Mesendoderm (in vitro differentiated cells): ENCODE data around the gene PITPNC1.

Experiments used
- DNase-seq: peaks from one replicate; pipeline ENCODE4 v3.0.0; 2013
- H2AK5ac ChIP-seq: 2 replicates; pipeline ENCODE4 v1.6.1; 2013; ENCODE audit warnings: low read length, inconsistent platforms
- H2BK120ac ChIP-seq: 2 replicates; pipeline ENCODE4 v1.6.1; 2013; ENCODE audit warnings: low read depth, mild to moderate bottlenecking, low read length, moderate library complexity, mixed read lengths
- H2BK15ac ChIP-seq: replicated peaks from 2 replicates; pipeline ENCODE4 v1.6.1; 2013; ENCODE audit warnings: low read depth, mild to moderate bottlenecking, moderate library complexity
- H2BK5ac ChIP-seq: 2 replicates; pipeline ENCODE4 v1.6.1; 2013; ENCODE audit warnings: low read length, inconsistent platforms
- H3K18ac ChIP-seq: 2 replicates; pipeline ENCODE4 v1.6.1; 2013; ENCODE audit warnings: mild to moderate bottlenecking, low read length, mixed read lengths
- H3K23ac ChIP-seq: one replicate; pipeline ENCODE4 v1.6.1; 2013; ENCODE audit warnings: low read length
- H3K27ac ChIP-seq: 2 replicates; pipeline ENCODE4 v1.5.1; 2013; ENCODE audit warnings: low read depth, mild to moderate bottlenecking, inconsistent platforms, low read length, moderate library complexity
- H3K27me3 ChIP-seq: 2 replicates; pipeline ENCODE4 v1.6.1; 2013; ENCODE audit warnings: low read length, control low read depth, mild to moderate bottlenecking, inconsistent platforms; ENCODE audit not compliant: insufficient read depth, poor library complexity
- H3K36me3 ChIP-seq: 2 replicates; pipeline ENCODE4 v1.6.1; 2013; ENCODE audit warnings: low read length, inconsistent platforms; ENCODE audit not compliant: control insufficient read depth, insufficient read depth
- H3K4ac ChIP-seq: one replicate; pipeline ENCODE4 v1.6.1; 2013; ENCODE audit warnings: low read depth, mild to moderate bottlenecking, low read length, moderate library complexity
- H3K4me1 ChIP-seq: 2 replicates; pipeline ENCODE4 v1.6.1; 2013; ENCODE audit warnings: low read depth, low read length, inconsistent platforms; ENCODE audit not compliant: control insufficient read depth
- H3K4me2 ChIP-seq: 2 replicates; pipeline ENCODE4 v1.6.1; 2013; ENCODE audit warnings: low read length
- H3K4me3 ChIP-seq: 2 replicates; pipeline ENCODE4 v1.5.1; 2013; ENCODE audit warnings: mild to moderate bottlenecking, low read length
- H3K56ac ChIP-seq: one replicate; pipeline ENCODE4 v1.6.1; 2013; ENCODE audit warnings: low read length
- H3K79me1 ChIP-seq: 2 replicates; pipeline ENCODE4 v1.6.1; 2013; ENCODE audit warnings: low read length, inconsistent platforms
- H3K79me2 ChIP-seq: 2 replicates; pipeline ENCODE4 v1.6.1; 2013; ENCODE audit warnings: mild to moderate bottlenecking, low read length; ENCODE audit not compliant: control insufficient read depth, insufficient read depth
- H3K9ac ChIP-seq: 2 replicates; pipeline ENCODE4 v1.6.1; 2013; ENCODE audit warnings: low read length, inconsistent platforms
- H4K5ac ChIP-seq: one replicate; pipeline ENCODE4 v1.6.1; 2013; ENCODE audit warnings: low read length
- H4K8ac ChIP-seq: one replicate; pipeline ENCODE4 v1.6.1; 2013; ENCODE audit warnings: low read depth, mild to moderate bottlenecking, control low read depth, low read length, moderate library complexity
- WGBS: extraction: QIAGEN DNeasy Blood & Tissue Kit; methylation state at CpG from one replicate; pipeline ENCODE4 v1.1.7; 2013; ENCODE audit warnings: low lambda C conversion rate, missing lambda C conversion rate; ENCODE audit not compliant: insufficient coverage; ENCODE audit errors: extremely low coverage; 5-methylcytosine and 5-hydroxymethylcytosine counted together

Gene PITPNC1

GRCh38 chr17:67506966-67507365, 129.9 kb downstream of the PITPNC1 start:
- Histone ChIP-seq H3K4ac (no peak overlapping the region), H3K79me1 (peaks cover 3% of the 10 kb centered on the region), H3K79me2 (peaks cover 3% of the 10 kb centered on the region), H2BK15ac (no peak overlapping the region), H2AK5ac (no peak overlapping the region), H3K4me2 (no peak overlapping the region), H4K5ac (no peak overlapping the region), H2BK5ac (no peak overlapping the region), H3K36me3 (no peaks in the 10 kb centered on the region), H3K23ac (no peak overlapping the region), H2BK120ac (no peak overlapping the region), H3K9ac (no peak overlapping the region), H4K8ac (no peak overlapping the region), H3K27ac (no peak overlapping the region), H3K18ac (no peak overlapping the region), H3K56ac (no peak overlapping the region), H3K27me3 (no peaks in the 10 kb centered on the region), H3K4me1 (no peaks in the 10 kb centered on the region), H3K4me3 (no peak overlapping the region)
- no CpG with 5 or more reads among the region's 8 CpGs for WGBS
- no peak for DNase-seq

DNA sequence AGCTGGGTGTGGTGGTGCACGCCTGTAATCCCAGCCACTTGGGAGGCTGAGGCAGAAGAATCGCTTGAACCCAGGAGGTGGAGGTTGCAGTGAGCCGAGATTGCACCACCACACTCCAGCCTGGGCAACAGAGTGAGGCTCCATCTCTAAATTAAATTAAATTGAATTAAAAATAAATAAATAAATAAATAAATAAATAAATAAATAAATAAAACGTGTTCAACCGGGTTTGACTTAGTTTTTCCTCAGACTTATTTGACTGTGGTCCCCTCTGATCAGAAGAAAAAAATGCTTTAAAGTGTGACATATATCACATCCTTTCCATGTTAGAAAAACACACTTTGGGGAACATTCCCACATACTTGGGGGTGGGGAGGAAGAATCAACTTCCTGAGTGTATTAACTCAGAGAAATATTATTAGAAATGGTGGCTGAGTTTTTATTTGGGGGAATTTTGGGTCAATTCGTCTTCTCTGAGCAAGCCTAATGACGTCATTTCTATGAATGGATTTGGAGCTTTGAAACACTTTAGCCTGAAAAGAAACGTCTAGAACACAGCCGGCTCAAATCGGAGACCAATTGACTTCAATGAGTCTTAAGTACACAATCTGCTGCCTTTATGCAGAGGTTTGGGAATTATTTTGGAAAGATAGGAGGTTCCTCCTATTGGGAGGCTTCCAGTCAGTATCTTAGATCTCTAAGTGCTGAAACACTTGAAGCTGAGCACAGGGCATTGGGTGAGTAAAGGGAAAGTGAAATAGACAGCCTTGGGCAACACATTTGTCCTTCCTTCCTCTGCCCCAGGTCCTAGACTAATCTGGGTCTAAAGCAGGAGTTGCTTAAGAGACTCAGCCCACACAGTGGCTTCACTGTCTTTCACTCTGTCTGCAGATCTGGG, 132.6 kb downstream of the PITPNC1 start:
- H3K79me1 ChIP-seq, result peaks cover 3% of the 10 kb centered on the region
- H3K56ac ChIP-seq, result no peak overlapping the region
- H2BK15ac ChIP-seq, result no peak overlapping the region
- H3K27me3 ChIP-seq, result no peaks in the 10 kb centered on the region
- H3K18ac ChIP-seq, result no peak overlapping the region
- no peak overlapping the region for H3K4ac ChIP-seq
- H2AK5ac ChIP-seq, result no peak overlapping the region
- H3K4me3 ChIP-seq, result no peak overlapping the region
- no peak overlapping the region for H3K4me2 ChIP-seq
- no CpG with 5 or more reads among the region's 10 CpGs for WGBS
- no peak overlapping the region for H2BK5ac ChIP-seq
- H3K36me3 ChIP-seq, result no peaks in the 10 kb centered on the region
- H3K27ac ChIP-seq, result no peak overlapping the region
- peaks cover 2% of the 10 kb centered on the region for H3K79me2 ChIP-seq
- H3K4me1 ChIP-seq, result no peaks in the 10 kb centered on the region
- H2BK120ac ChIP-seq, result no peak overlapping the region
- H4K8ac ChIP-seq, result peak overlapping the region; percentile 76
- H3K23ac ChIP-seq, result no peak overlapping the region
- DNase-seq, result peak; percentile 54
- H3K9ac ChIP-seq, result no peak overlapping the region
- no peak overlapping the region for H4K5ac ChIP-seq

DNA sequence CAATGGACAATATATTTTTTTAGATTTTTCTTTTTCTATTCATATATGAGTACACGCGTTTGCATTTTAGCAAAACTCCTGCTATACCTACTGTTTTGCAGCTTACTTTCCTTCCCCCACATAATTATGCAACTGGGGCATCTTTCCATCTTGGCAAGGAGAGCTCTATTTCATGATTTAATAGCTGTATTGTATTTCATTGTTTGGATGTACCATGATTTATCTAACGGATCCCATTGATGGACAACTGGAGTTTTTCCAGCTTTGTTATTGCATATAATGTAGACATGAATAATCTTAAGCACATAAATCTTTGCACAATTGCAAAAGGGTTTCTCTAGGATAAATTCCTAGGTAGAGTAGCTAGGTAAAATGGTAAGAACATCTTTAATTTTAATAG, 133.9 kb downstream of the PITPNC1 start:
- Histone ChIP-seq H2BK5ac (no peak overlapping the region), H2BK120ac (no peak overlapping the region), H3K36me3 (no peaks in the 10 kb centered on the region), H4K8ac (no peak overlapping the region), H3K4ac (no peak overlapping the region), H3K79me2 (peaks cover 8% of the 10 kb centered on the region), H3K4me2 (no peak overlapping the region), H3K9ac (no peak overlapping the region), H3K4me1 (peaks cover 9% of the 10 kb centered on the region), H2BK15ac (no peak overlapping the region), H3K27ac (no peak overlapping the region), H3K4me3 (no peak overlapping the region), H3K79me1 (peaks cover 2% of the 10 kb centered on the region), H2AK5ac (no peak overlapping the region), H3K27me3 (no peaks in the 10 kb centered on the region), H3K23ac (no peak overlapping the region), H4K5ac (no peak overlapping the region), H3K18ac (no peak overlapping the region), H3K56ac (no peak overlapping the region)
- DNase-seq, result no peak
- WGBS, result no CpG with 5 or more reads among the region's 3 CpGs

DNA sequence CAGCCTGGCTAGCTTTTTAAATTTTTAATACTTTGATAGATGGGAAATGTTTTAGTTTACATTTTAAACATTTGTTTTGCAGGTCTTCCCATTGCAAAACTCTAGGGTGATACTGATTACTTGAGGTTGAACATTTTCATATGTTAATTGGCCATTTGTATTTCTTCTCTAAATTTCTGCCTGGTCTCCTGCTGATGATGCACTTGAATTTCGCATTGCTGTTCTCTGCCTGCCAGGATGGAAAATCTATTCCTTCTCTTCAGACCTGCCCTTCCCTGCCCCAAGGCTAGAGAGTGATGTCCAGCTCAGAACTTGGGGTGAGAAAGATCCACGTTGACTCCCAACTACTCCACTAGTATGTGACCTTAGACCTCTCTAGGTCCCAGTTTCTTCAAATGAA, 134.7 kb downstream of the PITPNC1 start:
- Histone ChIP-seq H3K4ac (no peak overlapping the region), H3K23ac (no peak overlapping the region), H3K79me1 (peaks cover 5% of the 10 kb centered on the region), H3K27me3 (no peaks in the 10 kb centered on the region), H3K18ac (no peak overlapping the region), H3K79me2 (peaks cover 11% of the 10 kb centered on the region), H3K4me1 (peaks cover 9% of the 10 kb centered on the region), H3K56ac (no peak overlapping the region), H2BK120ac (no peak overlapping the region), H2BK15ac (no peak overlapping the region), H3K27ac (no peak overlapping the region), H3K4me2 (no peak overlapping the region), H2BK5ac (no peak overlapping the region), H3K9ac (no peak overlapping the region), H3K36me3 (no peaks in the 10 kb centered on the region), H4K5ac (no peak overlapping the region), H2AK5ac (no peak overlapping the region), H4K8ac (no peak overlapping the region), H3K4me3 (no peak overlapping the region)
- no CpG with 5 or more reads among the region's 2 CpGs for WGBS
- no peak for DNase-seq

DNA sequence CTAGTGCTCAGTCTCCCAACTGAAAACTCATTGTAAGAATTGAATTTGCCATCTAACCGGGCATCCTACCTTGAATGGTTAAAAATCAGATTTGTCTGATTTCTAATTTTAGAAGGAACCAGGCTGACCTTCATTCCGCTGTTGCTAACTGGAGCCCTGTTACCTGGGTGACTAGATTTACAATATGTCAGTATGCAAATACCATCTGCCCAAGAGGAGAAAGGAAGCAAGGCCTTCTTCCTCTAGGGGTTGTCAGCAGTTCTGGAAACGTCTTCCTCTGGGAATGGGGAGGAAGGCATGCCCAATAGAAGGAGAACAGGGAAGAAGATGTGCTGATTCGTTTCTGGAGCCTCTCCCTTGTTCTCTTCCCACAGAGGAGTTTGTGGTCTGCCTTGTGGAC, 137.9 kb downstream of the PITPNC1 start:
- Histone ChIP-seq H3K4me3 (no peak overlapping the region), H3K27ac (no peak overlapping the region), H2AK5ac (no peak overlapping the region), H3K79me1 (peaks cover 5% of the 10 kb centered on the region), H3K27me3 (no peaks in the 10 kb centered on the region), H3K36me3 (no peaks in the 10 kb centered on the region), H3K9ac (no peak overlapping the region), H3K4ac (no peak overlapping the region), H2BK5ac (no peak overlapping the region), H3K4me1 (peaks cover 15% of the 10 kb centered on the region), H3K4me2 (no peak overlapping the region), H4K5ac (no peak overlapping the region), H3K79me2 (peaks cover 10% of the 10 kb centered on the region), H3K56ac (no peak overlapping the region), H2BK120ac (no peak overlapping the region), H4K8ac (no peak overlapping the region), H3K23ac (no peak overlapping the region), H2BK15ac (no peak overlapping the region), H3K18ac (no peak overlapping the region)
- WGBS, result no CpG with 5 or more reads among the region's 4 CpGs
- peak; percentile 72 for DNase-seq
